ENCODE results near the gene TOMM20. TPM values are rescaled to one million over a fixed set of nuclear protein-coding genes. Genes with fewer than 3 reads are reported as not detected.
"Not testable (repeated sequence)": the region's sequence is repeated elsewhere in the genome, so short reads cannot be mapped to it uniquely, and the experiment has no call there.

The TOMM20 gene
- total RNA-seq, 4 donors from 2014 or later: 73.6 to 91.7 (median 83.0) TPM

DNA sequence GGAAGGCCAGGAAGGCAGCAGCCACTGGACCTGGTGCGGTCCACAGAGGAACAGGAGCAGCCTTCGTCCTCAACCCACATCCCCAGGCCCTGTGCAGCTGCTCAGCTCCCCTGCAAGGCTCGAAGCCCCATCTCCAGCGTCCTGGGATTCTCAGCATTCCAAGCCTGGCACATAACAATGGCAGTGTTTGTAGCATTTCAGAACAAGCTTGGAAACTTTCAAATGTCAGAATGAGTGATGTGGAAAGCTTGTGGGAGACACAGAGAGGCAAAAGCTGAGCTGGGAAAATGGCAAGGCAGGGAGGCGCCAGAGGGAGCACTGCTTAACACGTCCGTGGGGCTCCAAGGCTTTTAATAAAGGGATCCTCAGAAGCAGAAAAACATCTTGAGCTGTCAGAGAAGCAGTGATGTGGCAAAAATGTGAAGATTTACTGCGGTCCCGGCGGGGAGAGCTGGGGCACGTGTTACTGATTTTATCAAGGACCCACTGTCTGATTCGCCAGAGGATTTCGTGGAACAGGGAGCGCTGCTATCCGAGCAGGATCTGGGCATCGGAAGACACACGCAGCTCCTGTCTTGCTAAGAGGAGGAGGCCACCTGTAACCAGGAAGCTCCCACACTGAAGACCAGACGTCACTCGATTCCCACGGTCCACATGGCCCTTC is 38.1 kb downstream of the TOMM20 start:
- TF ChIP-seq, protein P1, sequence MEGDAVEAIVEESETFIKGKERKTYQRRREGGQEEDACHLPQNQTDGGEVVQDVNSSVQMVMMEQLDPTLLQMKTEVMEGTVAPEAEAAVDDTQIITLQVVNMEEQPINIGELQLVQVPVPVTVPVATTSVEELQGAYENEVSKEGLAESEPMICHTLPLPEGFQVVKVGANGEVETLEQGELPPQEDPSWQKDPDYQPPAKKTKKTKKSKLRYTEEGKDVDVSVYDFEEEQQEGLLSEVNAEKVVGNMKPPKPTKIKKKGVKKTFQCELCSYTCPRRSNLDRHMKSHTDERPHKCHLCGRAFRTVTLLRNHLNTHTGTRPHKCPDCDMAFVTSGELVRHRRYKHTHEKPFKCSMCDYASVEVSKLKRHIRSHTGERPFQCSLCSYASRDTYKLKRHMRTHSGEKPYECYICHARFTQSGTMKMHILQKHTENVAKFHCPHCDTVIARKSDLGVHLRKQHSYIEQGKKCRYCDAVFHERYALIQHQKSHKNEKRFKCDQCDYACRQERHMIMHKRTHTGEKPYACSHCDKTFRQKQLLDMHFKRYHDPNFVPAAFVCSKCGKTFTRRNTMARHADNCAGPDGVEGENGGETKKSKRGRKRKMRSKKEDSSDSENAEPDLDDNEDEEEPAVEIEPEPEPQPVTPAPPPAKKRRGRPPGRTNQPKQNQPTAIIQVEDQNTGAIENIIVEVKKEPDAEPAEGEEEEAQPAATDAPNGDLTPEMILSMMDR (IDR thresholded peaks at IDR 0.05): no peak
- ATAC-seq (ENCODE audit: low FRiP score) (no peak), DNase-seq (ENCODE audit: low spot score) (no peak)

DNA sequence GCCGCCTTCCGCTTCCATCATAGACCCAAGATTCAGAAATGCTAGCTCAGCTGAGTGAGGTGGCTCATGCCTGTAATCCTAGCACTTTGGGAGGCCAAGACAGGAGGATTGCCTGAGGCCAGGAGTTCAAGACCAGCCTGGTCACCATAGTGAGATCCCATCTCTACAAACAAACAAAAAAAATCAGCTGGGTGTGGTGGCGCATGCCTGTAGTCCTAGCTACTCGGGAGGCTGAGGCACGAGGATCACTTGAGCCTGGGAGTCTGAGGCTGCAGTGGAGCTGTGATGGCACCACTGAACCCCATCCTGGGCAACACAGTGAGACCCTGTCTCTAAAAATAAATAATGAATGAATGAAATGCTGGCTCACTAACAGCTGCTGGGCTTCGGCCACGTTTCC is 39.7 kb downstream of the TOMM20 start:
- ATAC-seq (ENCODE audit: low FRiP score): no peak
- TF ChIP-seq, protein P1 (IDR thresholded peaks at IDR 0.05): no peak
- DNase-seq (ENCODE audit: low spot score): no peak

DNA sequence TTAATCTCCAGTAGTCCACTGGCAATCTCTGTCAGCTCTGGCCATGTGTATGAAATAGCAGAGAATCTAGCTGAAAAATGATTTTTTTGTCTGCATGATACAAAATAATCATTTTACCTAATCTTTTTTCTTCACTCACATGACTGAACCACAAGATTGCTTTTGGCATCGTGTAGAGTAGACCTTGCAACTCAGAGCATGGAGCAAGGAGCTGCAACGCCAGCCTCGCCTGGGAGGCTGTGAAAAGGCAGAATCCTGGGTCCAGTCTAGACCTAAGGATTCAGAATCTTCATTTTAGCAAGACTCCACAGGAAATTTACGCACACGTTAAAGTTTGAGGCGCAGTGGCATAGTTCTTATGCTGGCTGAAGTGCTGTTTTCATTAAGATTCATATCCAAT is 40.2 kb downstream of the TOMM20 start:
- DNase-seq (ENCODE audit: low spot score): no peak
- TF ChIP-seq, protein P1 (IDR thresholded peaks at IDR 0.05): no peak
- no peak for ATAC-seq (ENCODE audit: low FRiP score)

DNA sequence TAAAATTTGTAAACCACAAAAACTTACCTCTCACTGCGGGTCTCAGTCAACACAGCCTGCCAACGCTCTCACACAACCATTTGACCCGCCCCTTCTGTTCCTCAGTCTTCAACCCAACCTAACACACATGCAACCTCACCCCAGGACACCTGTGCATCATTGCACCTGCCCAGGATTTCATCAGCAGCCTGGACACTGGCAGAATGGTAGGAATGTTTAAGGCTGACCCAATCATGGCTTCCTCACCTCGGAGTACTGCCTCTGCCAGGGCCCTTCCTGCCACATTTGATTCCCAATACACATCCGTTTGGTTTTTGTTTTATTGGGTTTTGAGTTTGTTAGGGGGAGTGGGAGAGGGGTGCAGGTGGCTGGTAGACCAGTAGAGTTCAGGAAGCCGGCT is 40.7 kb downstream of the TOMM20 start:
- DNase-seq (ENCODE audit: low spot score) (no peak), ATAC-seq (ENCODE audit: low FRiP score) (no peak)
- TF ChIP-seq, protein P1 (IDR thresholded peaks at IDR 0.05): no peak

- not testable (repeated sequence) for ATAC-seq (ENCODE audit: low FRiP score); DNase-seq (ENCODE audit: low spot score)
These were observed 43.1 kb downstream of the TOMM20 start for GRCh38 chr1:235085411-235086117.

- not testable (repeated sequence) for DNase-seq (ENCODE audit: low spot score); ATAC-seq (ENCODE audit: low FRiP score)
These were observed 47.8 kb downstream of the TOMM20 start for GRCh38 chr1:235080788-235081187.

DNA sequence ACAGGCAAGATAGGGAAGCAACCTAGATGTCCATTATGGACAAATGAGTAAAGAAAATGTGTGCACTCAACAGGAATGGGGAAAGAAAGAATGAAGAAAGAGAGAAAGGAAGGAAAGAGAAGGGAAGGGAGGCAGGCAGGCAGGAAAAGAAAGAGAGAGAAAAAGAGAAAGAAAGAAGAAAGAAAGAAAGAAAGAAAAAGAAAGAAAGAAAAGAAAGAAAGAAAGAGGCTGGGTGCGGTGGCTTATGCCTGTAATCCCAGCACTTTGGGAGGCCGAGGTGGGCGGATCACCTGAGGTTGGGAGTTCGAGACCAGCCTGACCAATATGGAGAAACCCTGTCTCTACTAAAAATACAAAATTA is 48.4 kb downstream of the TOMM20 start:
- DNase-seq (ENCODE audit: low spot score); ATAC-seq (ENCODE audit: low FRiP score): not testable (repeated sequence)

DNA sequence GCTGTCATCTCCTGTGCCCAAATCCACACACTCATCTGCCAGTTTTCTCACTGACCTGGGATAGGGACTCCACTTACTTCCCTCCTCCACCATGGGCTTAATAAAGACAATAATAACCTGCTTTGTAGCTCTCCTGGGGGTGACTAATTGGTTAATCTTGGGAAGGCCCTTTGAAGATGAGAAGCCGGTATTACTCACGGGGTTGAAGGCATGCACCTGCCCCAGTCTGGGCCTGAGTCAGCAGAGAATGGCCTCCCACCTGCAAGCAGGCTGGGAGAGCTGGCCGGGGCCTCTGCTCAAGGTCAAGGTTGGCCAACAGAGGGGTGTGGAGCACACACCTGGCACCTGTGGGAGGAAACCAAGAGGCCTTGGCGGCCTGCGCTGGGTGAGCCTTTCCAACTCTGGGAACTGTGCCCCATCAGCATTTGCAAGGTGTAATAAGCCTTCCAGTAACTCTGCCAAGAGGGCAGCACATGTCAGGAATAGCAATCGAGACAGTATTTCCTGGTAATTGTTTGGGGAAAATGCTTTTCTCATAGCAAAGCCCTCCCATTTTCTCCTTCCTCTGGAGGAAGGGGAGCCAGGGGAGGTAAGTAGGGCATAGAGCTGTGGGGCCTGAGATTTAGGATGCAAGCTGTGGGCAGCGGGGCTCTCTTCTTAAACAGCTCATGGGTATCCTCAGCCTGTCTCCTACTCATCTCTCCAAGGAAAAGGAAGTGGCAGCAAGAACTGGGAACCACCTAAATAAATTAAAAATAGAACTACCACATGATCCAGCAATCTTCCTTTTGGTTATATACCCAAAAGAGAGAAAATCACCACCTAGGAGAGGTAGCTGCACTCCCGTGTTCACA is 49.0 kb downstream of the TOMM20 start:
- ATAC-seq (ENCODE audit: low FRiP score): peak; percentile 62
- TF ChIP-seq, protein P1 (IDR thresholded peaks at IDR 0.05): no peak
- DNase-seq (ENCODE audit: low spot score): no peak
